GM19351 (cell line): ENCODE results near the gene AK4.
"Not testable (repeated sequence)": the region's sequence is repeated elsewhere in the genome, so short reads cannot be mapped to it uniquely, and the experiment has no call there.

ENCODE experiments used
- ATAC-seq: cut with Tn5 transposase; IDR thresholded peaks from one replicate; pipeline ENCODE4 v1.9.1; 2021; ENCODE audit warnings: mild to moderate bottlenecking, moderate library complexity; ENCODE audit not compliant: unreplicated experiment

Gene AK4

GRCh38 chr1:65210325-65210724 lies 62.3 kb downstream of the AK4 start:
- no peak for ATAC-seq

DNA sequence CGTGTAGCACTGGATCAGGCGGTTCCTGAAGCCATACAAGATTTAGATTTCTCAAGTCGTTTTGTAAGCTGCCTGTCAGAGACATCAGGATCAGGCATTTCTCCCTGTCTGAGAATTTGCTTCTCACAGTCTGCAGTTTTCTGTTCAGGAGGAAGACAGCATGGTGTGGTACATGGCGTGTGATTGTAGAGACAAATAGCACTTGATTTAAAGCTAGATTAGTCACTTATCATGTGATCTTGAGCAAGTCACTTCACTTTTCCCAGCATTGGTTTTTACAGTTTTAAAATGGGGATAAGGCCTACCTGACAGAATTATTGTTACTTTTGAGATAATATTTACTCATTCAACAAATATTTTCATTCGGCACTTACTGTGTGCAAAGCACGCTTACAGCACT lies 63.3 kb downstream of the AK4 start:
- no peak for ATAC-seq

GRCh38 chr1:65213271-65214023 lies 65.4 kb downstream of the AK4 start:
- ATAC-seq: peak; percentile 26

DNA sequence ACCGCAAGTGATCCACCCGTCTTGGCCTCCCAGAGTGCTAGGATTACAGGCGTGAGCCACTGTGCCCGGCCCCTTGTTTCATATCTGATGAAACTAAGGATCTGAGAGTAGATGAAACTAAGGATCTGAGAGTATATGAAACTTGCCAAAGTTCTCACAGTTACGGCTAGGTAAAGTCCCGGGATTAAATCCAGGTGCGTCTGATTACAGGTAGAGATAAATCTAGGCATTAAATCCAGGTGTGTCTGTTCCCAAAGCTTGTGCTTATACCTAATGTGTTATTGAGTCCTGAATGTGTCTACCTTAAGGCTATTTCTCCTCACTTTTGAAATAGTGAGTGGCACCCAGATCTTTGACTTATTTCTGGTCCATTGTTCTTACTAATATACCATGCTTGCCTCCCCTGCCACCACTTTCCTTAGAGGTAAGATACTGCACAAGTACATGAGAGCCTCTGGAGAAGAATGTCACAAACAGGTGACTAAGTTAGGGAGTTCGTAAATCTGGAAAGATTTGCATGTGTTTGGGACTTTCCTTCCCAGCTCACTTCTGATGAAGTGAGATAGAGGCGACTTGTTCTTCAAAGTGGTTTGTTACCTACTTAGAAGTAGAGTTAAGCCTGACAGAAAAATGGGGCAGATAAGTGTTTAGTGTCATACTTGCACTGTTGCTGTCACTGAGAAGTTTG lies 66.5 kb downstream of the AK4 start:
- no peak for ATAC-seq

- ATAC-seq: no peak
Measured at GRCh38 chr1:65216989-65217388, 69.0 kb downstream of the AK4 start.

- no peak for ATAC-seq
Measured at GRCh38 chr1:65221638-65222339, 73.8 kb downstream of the AK4 start.

DNA sequence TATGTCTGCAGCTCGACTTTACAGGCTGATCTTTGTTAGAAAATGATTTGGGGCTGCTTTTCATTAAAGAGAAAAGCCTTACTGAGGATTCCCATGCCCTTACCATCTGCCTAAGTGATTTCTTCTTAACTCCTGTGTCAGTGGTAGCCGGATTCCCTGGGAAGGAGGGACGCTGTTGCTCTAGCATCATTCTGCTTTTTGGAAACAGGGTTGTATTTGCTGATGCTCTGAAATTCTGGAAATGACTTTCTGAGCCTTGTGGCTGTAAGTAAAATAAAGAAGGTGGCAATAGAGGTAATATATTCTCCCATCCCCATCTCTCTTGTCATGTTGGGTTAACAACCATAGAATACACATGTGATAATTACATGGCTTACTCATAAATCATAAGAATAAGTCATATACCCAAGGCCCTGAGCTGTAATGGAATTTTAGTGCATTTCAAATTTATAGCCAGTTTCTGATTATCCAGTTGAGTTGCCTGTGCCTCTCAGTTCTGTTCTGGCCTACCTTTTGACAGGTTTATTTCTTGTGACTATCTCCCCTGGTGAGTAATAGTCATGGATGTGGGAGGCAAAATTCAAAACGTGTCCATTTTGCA lies 74.4 kb downstream of the AK4 start:
- ATAC-seq: no peak

- ATAC-seq: no peak
Measured at GRCh38 chr1:65224681-65225091, 76.7 kb downstream of the AK4 start.

- no peak for ATAC-seq
Measured at GRCh38 chr1:65225179-65225578, 77.2 kb downstream of the AK4 start.

GRCh38 chr1:65229201-65229600 lies 81.2 kb downstream of the AK4 start:
- ATAC-seq: no peak

GRCh38 chr1:65229754-65230339 lies 81.8 kb downstream of the AK4 start:
- no peak for ATAC-seq

DNA sequence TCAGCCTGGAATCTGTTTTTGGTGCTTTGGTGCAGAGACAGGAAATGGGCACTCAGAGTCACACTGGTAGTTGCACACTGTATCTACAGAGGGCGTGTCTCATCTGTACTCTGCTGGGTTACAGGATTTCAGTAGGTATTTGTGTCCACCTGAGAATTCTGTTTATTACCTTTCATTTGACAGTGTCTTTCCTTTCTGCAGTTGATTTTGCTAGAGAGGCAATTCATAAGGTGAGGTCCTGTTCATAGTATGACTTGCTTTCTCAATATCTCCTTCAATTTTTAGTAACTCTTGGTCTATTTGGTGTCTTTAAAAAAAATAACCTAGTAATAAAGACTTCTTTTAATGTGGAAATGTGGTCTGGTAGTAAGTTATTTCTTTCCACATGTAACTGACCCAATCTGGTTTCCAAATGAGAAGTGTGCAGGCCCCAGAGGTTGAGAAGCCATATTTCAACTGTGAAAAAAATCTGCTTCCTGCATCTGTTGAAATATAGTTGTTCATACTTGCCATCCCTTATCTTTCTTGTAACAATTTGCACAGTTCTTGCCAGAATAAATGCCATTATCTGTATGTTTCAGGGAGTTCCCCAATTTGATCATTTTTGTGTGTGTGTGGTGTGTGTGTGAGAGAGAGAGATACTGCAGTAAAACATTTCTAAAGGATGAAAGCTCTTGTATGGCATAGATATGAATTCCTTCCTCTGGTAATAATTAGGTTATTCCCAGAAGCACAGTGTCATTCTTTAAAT lies 82.9 kb downstream of the AK4 start:
- peak; percentile 79 for ATAC-seq

GRCh38 chr1:65231718-65232330 lies 83.8 kb downstream of the AK4 start:
- no peak for ATAC-seq

DNA sequence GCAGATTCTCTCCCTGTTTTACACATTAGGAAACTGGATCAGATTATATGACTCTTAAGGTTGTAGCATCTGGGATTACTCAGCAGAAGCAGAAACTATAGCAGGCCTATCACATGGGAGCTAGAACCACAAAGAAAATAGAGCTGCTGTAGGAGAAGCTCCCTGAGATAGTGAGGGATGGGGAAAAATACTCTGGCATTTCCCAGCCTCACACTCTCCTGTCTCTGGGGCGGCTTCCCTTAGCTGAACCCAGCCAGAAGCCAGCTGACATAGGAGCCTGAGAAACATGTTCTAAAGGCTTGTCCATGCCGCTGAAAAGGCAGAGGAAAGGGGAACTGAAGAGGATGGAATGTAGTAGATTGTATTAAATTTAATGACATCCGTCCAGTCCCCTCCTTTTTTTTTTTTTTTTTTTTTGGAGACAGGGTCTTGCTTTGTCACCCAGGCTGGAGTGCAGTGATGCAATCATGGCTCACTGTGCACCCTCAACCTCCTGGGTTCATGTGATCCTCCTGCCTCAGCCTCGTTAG lies 84.5 kb downstream of the AK4 start:
- no peak for ATAC-seq

DNA sequence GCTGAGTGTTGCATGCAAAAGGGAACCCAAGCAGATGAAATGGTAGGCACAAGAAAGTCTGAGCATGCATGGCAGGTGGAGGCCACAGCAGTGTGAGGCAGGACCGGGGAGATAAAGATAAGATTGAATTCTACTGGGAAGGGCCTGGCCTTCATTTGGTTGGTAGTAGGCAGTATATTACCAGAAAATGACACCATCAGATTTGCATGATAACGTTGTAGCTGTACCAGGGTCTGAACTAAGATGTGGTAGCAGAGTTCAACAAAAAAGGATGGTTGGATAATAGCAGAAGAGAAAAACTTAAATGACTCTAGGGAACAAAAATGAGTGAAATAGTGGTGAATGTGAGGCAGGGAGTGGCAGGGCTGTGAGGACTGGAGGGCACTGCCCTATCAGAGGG lies 85.8 kb downstream of the AK4 start:
- ATAC-seq: no peak

DNA sequence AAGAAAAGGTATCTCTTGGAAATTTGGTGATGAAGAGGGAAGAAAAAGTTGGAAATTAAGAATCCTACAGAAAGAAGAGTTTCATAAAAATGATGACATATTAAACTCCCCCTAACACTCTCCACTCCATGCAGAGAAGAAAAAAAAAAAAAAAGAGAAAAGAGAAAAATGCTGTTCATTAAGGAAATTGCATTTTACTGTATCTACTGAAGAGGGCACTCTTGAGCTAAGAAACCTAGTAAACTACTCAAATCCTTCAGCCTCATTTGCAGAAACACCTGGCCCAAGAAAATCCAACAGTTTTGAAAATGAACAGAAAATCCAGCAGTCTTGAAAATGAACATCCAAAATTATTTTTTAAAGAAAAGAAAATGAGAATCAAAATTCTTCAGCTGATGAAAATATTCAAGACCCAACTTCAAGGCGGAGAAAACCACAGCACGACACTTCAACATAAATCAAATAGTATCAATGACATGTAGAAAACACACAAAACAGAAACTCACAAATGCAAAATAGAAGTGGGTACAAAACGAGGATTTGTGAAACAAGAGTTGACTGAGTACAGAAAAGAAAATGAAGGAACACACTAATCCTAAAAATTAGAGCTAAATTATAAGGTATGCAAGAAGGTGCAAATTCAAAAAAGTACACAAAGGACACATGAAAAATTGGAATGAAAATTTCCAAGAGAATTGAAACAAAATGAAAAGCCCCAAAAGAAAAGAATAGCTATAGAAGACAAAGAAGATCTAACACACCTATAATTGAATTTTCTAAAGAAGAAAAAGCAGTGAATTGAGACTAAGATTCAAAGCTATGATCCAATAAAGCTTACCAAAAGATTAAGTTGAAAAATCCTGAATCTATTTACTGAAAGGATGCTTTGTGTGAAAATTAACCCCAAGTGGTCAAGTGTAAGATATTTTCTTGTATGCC lies 88.1 kb downstream of the AK4 start:
- no peak for ATAC-seq

DNA sequence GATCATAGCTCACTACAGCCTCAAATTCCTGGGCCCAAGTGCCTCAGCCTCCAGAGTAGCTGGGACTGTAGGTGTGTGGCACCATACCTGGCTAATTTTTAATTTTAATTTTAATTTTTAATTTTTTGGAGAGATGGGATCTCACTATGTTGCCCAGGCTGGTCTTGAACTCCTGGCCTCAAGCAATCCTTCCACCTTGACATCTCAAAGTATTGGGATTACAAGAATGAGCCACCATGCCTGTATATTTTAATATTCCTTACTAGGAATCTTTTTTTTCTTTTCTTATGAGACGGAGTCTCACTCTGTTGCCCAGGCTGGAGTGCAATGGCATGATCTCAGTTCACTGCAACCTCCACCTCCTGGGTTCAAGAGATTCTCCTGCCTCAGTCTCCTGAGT lies 89.1 kb downstream of the AK4 start:
- ATAC-seq: not testable (repeated sequence)

- no peak for ATAC-seq
Measured at GRCh38 chr1:65237503-65237902, 89.5 kb downstream of the AK4 start.

GRCh38 chr1:65238010-65238409 lies 90.0 kb downstream of the AK4 start:
- ATAC-seq: no peak
